NCI-H748 (cell line): Measurements from ENCODE around the gene SPTBN1.

Experiments used
- DNase-seq: peaks from one replicate; lab custom pipeline; 2025; ENCODE audit not compliant: unreplicated experiment; lab: John Stamatoyannopoulos, UW

SPTBN1 gene

GRCh38 chr2:54603796-54604195 lies 147.7 kb downstream of the SPTBN1 start:
- no peak for DNase-seq

GRCh38 chr2:54604871-54605270 lies 148.7 kb downstream of the SPTBN1 start:
- DNase-seq = no peak

DNA sequence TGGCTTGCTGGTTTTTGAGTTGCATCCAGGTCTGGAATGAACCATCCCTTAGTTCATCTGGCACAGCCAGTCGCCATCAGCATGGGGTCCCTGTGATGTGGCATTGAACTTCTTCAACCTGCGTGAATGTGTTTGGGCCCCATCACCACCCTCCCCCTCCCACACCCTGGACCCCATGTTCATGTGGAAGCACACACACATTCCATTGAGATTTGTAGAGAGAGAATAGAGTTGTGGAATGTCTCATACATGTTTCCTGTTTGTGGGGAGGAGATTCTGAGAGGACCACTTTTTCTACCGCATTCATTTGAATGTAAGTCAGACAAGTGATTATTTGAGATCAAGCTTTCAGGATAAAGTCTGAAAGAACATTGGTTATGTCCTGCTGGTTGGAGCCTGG lies 149.7 kb downstream of the SPTBN1 start:
- no peak for DNase-seq

DNA sequence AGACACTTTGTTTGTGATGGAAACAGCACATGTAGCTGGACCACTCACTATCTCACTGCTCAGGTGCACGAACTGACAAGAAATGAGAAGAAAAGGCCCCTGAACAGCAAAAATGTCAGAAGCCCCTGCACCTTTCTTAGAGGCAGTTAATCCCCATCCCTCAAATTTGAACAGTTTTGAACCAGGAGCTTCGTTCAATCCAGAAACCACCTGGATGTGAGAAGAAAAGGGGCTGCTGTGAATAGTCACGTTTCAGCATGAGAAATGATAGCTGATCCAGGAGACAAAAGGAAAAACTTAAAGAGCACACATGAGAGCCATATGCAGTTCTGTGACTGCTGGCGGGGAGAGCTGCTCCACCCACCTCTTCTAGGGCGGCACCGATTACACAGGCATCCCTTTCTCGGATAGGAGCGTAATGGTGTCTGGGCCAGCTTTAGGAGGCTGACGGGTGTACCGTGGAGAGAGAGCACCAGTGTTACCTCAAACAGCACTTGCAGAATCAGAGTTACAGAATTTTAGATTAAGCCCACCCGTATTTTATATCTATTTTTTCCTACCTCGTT lies 150.3 kb downstream of the SPTBN1 start:
- no peak for DNase-seq

DNA sequence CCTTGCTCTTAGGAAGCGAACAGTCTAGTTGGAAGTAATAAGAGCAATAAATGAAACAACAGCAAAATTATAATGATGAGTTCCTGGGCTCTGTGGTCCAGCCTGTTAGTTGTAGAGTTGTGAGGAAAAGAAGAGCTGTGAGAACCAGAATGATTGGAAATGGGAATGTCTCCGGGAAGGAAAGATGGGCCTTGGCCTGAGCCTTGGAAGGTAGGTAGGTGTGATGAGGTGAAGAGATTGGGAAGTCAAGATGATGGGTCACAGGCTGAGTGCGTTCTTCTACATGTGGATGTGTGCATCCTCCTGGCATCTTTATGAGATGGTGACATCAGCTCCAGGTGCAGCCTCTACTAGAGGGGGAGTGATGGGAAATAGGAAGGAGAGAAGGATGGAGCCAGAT lies 152.1 kb downstream of the SPTBN1 start:
- DNase-seq = no peak

DNA sequence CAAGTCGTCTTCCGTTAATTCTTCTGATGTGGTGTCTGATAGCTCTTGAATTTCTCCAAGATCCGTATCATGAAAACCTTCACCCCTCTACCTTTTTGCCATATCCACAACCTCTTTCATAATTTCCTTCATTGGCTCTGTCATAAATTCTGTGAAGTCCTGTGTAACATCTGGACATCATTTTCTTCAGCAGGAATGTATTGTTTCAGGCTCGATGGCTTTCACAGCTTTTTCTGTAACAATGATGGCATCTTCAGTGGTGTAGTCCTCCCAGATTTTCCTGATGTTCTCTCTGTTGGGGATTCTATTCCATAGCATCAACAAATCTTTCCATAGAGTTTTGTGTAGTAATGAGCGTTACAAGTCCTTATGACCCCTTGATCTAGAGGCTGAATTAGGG lies 153.1 kb downstream of the SPTBN1 start:
- no peak for DNase-seq

DNA sequence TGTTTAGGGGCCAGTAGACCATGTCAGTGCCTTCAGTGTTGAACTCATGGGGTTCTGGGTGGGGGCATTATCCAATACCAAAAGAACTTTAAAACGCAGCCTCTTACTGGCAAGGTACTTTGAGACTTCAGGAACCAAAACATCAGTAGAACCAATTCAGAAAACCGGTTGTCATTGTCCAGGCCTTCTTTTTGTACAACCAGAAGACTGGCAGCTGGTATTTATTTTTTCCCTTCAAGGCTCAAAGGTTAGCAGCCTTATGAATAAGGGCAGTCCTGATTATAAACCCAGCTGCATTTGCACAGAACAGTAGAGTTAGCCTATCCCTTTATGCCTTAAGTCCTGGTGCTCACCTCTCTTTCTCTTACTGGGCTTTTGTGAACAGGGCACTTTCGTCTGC lies 153.5 kb downstream of the SPTBN1 start:
- no peak for DNase-seq

DNA sequence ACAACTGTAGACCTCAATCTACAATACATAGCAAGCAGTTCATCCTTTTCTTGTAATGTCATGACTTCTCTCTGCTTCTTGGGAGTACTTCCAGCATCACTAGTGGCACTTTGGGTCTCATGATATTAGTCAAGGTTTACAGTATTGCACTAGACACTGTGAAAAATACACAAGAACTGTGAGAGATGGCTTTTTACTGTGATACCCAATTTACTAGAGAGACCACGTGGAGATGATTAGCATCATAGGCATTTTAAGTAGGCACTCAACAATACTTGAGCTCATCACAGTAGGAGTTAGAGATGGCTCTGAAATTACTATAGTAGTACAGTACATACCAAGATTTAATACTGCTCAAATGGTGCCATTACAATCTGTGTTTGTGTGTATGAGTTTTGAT lies 154.6 kb downstream of the SPTBN1 start:
- DNase-seq = no peak

DNA sequence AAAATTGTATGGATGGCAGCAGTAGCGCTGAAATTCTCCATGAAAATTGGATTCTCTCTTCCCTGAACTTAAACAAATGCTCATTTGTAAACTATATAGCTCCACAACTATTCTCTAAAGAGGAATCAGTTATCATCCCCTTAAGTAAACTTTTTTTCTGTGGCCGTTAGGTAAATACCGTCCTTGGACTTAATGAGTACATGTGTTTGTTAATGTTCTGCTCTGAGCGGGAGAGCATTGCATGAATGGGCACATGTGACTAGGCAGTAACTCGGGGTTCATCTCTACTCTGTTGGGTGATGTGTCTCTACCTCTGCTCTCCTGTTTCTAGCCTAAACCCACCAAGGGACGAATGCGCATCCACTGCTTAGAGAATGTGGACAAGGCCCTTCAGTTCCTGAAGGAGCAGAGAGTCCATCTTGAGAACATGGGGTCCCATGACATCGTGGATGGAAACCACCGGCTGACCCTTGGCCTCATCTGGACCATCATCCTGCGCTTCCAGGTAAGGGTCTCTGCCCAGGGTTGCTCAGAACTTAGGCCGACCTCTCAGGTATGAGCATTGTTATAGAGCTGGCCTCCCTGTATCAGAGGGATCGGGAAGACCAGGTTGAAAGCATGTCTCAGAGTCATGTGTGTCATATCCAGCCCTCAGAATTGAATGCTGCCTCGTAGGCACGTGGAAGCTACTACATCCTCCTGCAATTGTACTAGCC lies 155.9 kb downstream of the SPTBN1 start:
- DNase-seq = peak; percentile 5

- no peak for DNase-seq
These were observed 157.3 kb downstream of the SPTBN1 start for GRCh38 chr2:54613386-54613785.

DNA sequence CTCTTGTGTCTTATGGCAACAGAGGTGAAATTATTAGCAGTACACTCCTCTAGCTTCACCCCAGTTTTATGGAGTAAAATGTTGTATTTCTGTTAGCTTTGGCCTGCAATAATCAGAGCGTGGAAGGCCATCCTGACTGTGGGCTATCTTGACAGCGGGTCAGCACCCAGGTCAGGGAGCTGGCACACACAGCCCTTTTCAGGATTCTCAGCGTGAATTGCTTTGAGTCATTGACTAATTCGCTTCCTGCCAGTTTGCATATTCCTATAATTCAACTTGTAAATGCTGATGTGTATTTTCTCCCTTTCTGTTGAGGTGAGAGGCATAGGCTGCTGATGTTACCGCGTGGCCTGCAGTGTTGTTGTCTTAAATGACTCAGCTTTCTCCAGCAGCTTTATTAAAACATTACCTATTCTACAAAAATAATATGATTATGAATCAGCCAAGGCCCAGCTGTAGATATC lies 157.7 kb downstream of the SPTBN1 start:
- DNase-seq = no peak

- DNase-seq = no peak
These were observed 158.7 kb downstream of the SPTBN1 start for GRCh38 chr2:54614819-54615218.

GRCh38 chr2:54615832-54616534 lies 159.9 kb downstream of the SPTBN1 start:
- no peak for DNase-seq

DNA sequence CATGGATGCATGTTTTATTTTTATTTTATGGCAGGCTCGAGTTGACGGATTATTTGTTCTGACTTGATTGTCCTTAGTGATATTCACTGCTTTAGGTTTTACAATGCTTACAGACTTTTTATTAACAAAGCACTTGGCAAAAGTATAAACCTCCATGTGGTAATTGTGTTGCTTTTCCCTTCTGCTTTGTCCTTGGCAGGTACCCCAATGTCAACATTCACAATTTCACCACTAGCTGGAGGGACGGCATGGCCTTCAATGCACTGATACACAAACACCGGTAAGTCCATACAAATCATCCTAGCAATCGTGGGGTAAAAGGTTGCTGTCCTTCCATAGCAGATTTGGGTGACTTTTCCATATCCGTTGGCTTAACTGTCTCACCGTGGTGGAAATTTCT lies 161.3 kb downstream of the SPTBN1 start:
- DNase-seq = no peak

DNA sequence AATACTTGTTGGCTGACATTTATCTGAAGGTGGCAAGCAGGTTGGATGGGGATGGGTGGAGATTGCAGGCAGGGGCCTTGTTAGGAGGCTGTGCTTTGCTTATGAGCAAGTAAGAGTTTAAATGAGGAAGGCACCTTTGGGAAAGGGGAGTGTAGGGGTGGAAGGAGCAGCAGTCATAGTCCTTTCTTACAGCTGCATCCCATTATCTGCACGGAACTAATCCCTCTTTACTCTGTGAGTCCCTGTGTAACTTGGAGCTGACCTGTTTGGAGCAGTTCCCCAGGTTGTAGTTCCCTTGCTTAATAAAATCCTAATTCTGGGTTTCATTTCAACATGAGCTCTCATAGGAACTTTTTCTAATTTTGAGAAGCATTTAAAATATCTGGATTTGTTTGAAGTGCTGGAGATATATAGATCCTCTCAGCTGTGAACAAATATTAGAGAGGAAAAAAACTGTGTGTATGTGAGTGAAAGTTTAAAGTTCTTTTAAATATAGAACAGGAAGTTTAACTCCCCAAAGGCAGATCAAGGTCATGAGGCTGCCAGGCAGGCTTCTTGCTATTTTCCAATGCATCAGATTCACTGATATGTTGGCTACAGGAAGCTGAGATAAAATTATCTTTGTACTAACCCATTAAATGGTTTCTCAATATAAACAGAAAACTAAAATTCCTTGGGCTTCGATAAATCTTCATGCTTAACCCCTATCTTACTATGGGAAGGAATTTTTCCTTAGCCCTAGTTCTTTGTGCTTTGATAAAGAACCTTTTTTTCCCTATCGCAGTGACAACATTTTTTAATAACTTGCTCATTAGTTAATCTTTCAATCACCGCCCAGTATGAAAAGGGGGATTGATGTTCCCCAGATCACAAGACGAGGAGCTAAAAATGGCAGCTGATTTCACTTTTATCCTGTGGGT lies 162.8 kb downstream of the SPTBN1 start:
- DNase-seq = no peak

GRCh38 chr2:54619660-54620231 lies 163.6 kb downstream of the SPTBN1 start:
- DNase-seq = no peak

DNA sequence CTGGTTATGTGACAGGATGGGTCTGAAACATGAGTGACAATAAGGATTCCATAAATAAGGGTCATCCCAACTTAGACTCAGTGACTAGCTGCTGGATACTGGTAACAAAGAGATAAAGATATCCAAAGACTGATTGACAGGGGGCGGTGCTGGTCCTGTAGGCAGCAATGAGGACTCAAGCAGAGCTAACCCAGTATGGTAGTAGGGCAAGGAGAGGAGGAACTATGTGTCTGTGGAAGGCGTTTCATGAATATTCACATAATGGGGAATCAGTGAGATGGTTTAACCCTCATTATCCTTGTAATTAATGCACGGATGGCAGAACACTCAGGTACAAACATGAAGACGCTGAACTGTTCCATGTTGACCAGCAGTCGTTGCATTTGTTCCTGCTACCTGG lies 164.8 kb downstream of the SPTBN1 start:
- no peak for DNase-seq

DNA sequence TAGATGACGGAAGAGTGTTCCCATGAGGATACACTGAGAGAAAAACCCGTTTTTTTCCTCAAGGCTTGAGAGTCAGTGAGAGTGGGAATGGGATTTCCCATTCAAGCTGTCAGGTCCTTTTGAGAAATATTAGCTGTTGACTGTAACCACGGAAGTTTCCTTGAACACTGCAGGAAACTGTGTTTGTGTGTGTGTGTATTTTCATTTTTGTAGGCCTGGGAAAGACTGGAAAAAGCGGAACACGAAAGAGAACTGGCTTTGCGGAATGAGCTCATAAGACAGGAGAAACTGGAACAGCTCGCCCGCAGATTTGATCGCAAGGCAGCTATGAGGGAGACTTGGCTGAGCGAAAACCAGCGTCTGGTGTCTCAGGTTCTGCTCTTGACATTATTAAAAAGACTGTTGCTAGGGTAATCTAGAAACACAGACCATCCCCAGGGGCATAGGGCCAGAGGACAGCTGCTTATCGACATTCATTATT lies 168.5 kb downstream of the SPTBN1 start:
- DNase-seq = no peak

GRCh38 chr2:54626131-54626530 lies 170.0 kb downstream of the SPTBN1 start:
- no peak for DNase-seq

DNA sequence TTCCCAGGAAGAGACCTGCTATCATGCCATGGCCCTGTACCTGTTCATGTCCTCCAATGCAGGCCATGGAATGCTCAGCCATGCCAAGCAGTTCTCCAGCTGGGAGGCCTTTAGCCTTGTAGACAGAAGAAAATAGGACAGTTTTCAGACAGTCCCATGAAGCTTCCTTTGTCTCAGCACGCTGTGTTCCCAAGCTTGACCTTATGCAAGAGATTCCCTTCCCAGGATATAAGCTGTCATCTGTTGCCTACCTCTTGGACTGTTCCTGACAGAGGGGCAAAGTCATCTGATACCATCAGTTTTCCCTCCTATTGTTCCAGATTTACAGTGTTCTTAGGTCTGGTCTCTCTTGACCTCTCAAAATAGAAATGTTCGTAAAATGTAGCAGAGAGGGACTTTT lies 170.8 kb downstream of the SPTBN1 start:
- no peak for DNase-seq

GRCh38 chr2:54627973-54628372 lies 171.8 kb downstream of the SPTBN1 start:
- no peak for DNase-seq
